GM12873 (cell line): ENCODE measurements around the gene OR5K2.

Experiments
- CTCF ChIP-seq: IDR thresholded peaks from 2 replicates; pipeline ENCODE4 v1.5.1; 2012; ENCODE audit warnings: low read depth, mild to moderate bottlenecking, moderate library complexity, low read length, control low read depth; ENCODE audit not compliant: insufficient read depth; ENCODE audit errors: missing control alignments

OR5K2 gene

GRCh38 chr3:98521897-98522543 lies 24.5 kb downstream of the OR5K2 start:
- TF ChIP-seq CTCF, result no peak

GRCh38 chr3:98522544-98523281 lies 25.2 kb downstream of the OR5K2 start, which contains the start of gene CLDND1:
Gene CLDND1, minus strand, starts transcription at chr3:98522902. Its CDS starts 1,478 bp downstream, at chr3:98521424.
- no peak for TF ChIP-seq CTCF

- TF ChIP-seq CTCF, result no peak
Measured at GRCh38 chr3:98525494-98525893, 28.0 kb downstream of the OR5K2 start.

GRCh38 chr3:98528474-98529346 lies 31.2 kb downstream of the OR5K2 start:
- no peak for TF ChIP-seq CTCF

GRCh38 chr3:98529856-98530459 lies 32.5 kb downstream of the OR5K2 start:
- no peak for TF ChIP-seq CTCF

- TF ChIP-seq CTCF, result no peak
Measured at GRCh38 chr3:98530676-98531075, 33.2 kb downstream of the OR5K2 start.

- TF ChIP-seq CTCF, result no peak
Measured at GRCh38 chr3:98531622-98532274, 34.3 kb downstream of the OR5K2 start, which contains the start of gene GPR15. Gene GPR15, plus strand, starts transcription at chr3:98531978. Its CDS starts 56 bp downstream, at chr3:98532034.
